GM21367 (cell line): ENCODE measurements around the gene MPZ.
A peak's percentile ranks its signal among the peaks of the same experiment; 100 is the strongest.
"Not testable (repeated sequence)": the region's sequence is repeated elsewhere in the genome, so short reads cannot be mapped to it uniquely, and the experiment has no call there.

ENCODE experiments used
- ATAC-seq: cut with Tn5 transposase; IDR thresholded peaks from one replicate; pipeline ENCODE4 v1.9.1; 2021; ENCODE audit not compliant: unreplicated experiment

Gene MPZ

GRCh38 chr1:161309868-161310267 is at the start of gene MPZ:
Gene MPZ, minus strand, starts transcription at chr1:161309968. Its CDS starts 63 bp downstream, at chr1:161309905.
- no peak for ATAC-seq

GRCh38 chr1:161359291-161359690 is 49.5 kb upstream of the MPZ start:
- no peak for ATAC-seq

- ATAC-seq = no peak
Measured at GRCh38 chr1:161357073-161357472, 47.3 kb upstream of the MPZ start.

- ATAC-seq = no peak
Measured at GRCh38 chr1:161351482-161351881, 41.7 kb upstream of the MPZ start.

GRCh38 chr1:161350671-161351070 is 40.9 kb upstream of the MPZ start:
- no peak for ATAC-seq

- ATAC-seq = no peak
Measured at GRCh38 chr1:161342821-161343220, 33.1 kb upstream of the MPZ start.

GRCh38 chr1:161342177-161342576 is 32.4 kb upstream of the MPZ start:
- no peak for ATAC-seq

GRCh38 chr1:161335796-161336195 is 26.0 kb upstream of the MPZ start:
- no peak for ATAC-seq

- no peak for ATAC-seq
Measured at GRCh38 chr1:161333166-161333565, 23.4 kb upstream of the MPZ start.

- no peak for ATAC-seq
Measured at GRCh38 chr1:161330346-161330745, 20.6 kb upstream of the MPZ start.

GRCh38 chr1:161324020-161324419 is 14.3 kb upstream of the MPZ start:
- no peak for ATAC-seq

- ATAC-seq = not testable (repeated sequence)
Measured at GRCh38 chr1:161315841-161316674, 6.3 kb upstream of the MPZ start.

- peak; percentile 95 for ATAC-seq
Measured at GRCh38 chr1:161314201-161314981, 4.6 kb upstream of the MPZ start, which contains the start of gene SDHC. Gene SDHC, plus strand, starts transcription at chr1:161314381. Its CDS starts 25 bp downstream, at chr1:161314406.

- ATAC-seq = no peak
Measured at GRCh38 chr1:161313554-161314200, 3.9 kb upstream of the MPZ start.

GRCh38 chr1:161311595-161312181 is 1.9 kb upstream of the MPZ start:
- no peak for ATAC-seq

GRCh38 chr1:161307892-161308638 is 1.7 kb downstream of the MPZ start:
- no peak for ATAC-seq

- no peak for ATAC-seq
Measured at GRCh38 chr1:161307230-161307768, 2.5 kb downstream of the MPZ start.

GRCh38 chr1:161305867-161306519 is 3.8 kb downstream of the MPZ start:
- ATAC-seq = no peak
